H9 (cell line): ENCODE results near the gene PNMT. TPM values are rescaled to one million over a fixed set of nuclear protein-coding genes. Genes with fewer than 3 reads are reported as not detected.
A peak's percentile ranks its signal among the peaks of the same experiment; 100 is the strongest.

Source experiments
- DNase-seq: peaks from one replicate; pipeline ENCODE4 v3.0.0-alpha.2; 2017
- H2AFZ ChIP-seq: one replicate; pipeline ENCODE4 v1.6.1; 2013; ENCODE audit warnings: mild to moderate bottlenecking, low read length, control low read depth, moderate library complexity
- H2AK5ac ChIP-seq: 2 replicates; pipeline ENCODE4 v1.6.1; 2013; ENCODE audit warnings: low read length, control low read depth, mixed read lengths; ENCODE audit not compliant: insufficient read length
- H2BK120ac ChIP-seq: one replicate; pipeline ENCODE4 v1.6.1; 2013; ENCODE audit warnings: low read depth, mild to moderate bottlenecking, low read length, control low read depth, inconsistent platforms; ENCODE audit not compliant: poor library complexity, severe bottlenecking
- H2BK12ac ChIP-seq: 2 replicates; pipeline ENCODE4 v1.6.1; 2013; ENCODE audit warnings: low read length, control low read depth, mixed read lengths, low read depth; ENCODE audit not compliant: insufficient read length
- H2BK15ac ChIP-seq: 2 replicates; pipeline ENCODE4 v1.6.1; 2013; ENCODE audit warnings: low read depth, low read length, control low read depth
- H2BK20ac ChIP-seq: one replicate; pipeline ENCODE4 v1.6.1; 2013; ENCODE audit warnings: low read depth, mild to moderate bottlenecking, low read length, control low read depth, inconsistent platforms; ENCODE audit not compliant: poor library complexity, severe bottlenecking
- H2BK5ac ChIP-seq: 2 replicates; pipeline ENCODE4 v1.6.1; 2013; ENCODE audit warnings: low read length, control low read depth, mixed read lengths; ENCODE audit not compliant: insufficient read length
- H3K14ac ChIP-seq: 2 replicates; pipeline ENCODE4 v1.6.1; 2013; ENCODE audit warnings: low read length, control low read depth; ENCODE audit not compliant: insufficient read depth
- H3K18ac ChIP-seq: 2 replicates; pipeline ENCODE4 v1.6.1; 2013; ENCODE audit warnings: low read depth, mild to moderate bottlenecking, mixed read lengths, low read length, control low read depth; ENCODE audit not compliant: insufficient read length
- H3K23ac ChIP-seq: 2 replicates; pipeline ENCODE4 v1.6.1; 2013; ENCODE audit warnings: low read length, control low read depth, mixed read lengths, low read depth; ENCODE audit not compliant: insufficient read length
- H3K23me2 ChIP-seq: 2 replicates; pipeline ENCODE4 v1.6.1; 2013; ENCODE audit warnings: low read depth, mild to moderate bottlenecking, mixed read lengths, low read length, control low read depth; ENCODE audit not compliant: insufficient read length, poor library complexity, severe bottlenecking
- H3K27ac ChIP-seq: 2 replicates; pipeline ENCODE4 v1.5.1; 2013; ENCODE audit warnings: low read length, control low read depth, mixed read lengths, low read depth; ENCODE audit not compliant: insufficient read length
- H3K27me3 ChIP-seq: 2 replicates; pipeline ENCODE4 v1.6.1; 2013; ENCODE audit warnings: low read length, control low read depth, inconsistent platforms; ENCODE audit not compliant: insufficient read depth
- H3K4ac ChIP-seq: 2 replicates; pipeline ENCODE4 v1.6.1; 2013; ENCODE audit warnings: low read depth, mild to moderate bottlenecking, control low read depth, inconsistent platforms, low read length, moderate library complexity
- H3K4me1 ChIP-seq: 2 replicates; pipeline ENCODE4 v1.6.1; 2013; ENCODE audit warnings: low read length, control low read depth, inconsistent platforms; ENCODE audit not compliant: insufficient read depth
- H3K4me2 ChIP-seq: 2 replicates; pipeline ENCODE4 v1.6.1; 2013; ENCODE audit warnings: low read length, control low read depth, mixed read lengths; ENCODE audit not compliant: insufficient read length, insufficient read depth
- H3K56ac ChIP-seq: 2 replicates; pipeline ENCODE4 v1.6.1; 2013; ENCODE audit warnings: low read depth, mild to moderate bottlenecking, mixed read lengths, low read length, control low read depth; ENCODE audit not compliant: insufficient read length
- H3K79me1 ChIP-seq: 2 replicates; pipeline ENCODE4 v1.6.1; 2013; ENCODE audit warnings: low read depth, mild to moderate bottlenecking, moderate library complexity, low read length, control low read depth, inconsistent platforms; ENCODE audit not compliant: insufficient read depth, poor library complexity, severe bottlenecking
- H3K79me2 ChIP-seq: 2 replicates; pipeline ENCODE4 v1.6.1; 2013; ENCODE audit warnings: low read length, control low read depth, inconsistent platforms; ENCODE audit not compliant: insufficient read depth
- H3K9ac ChIP-seq: 2 replicates; pipeline ENCODE4 v1.6.1; 2013; ENCODE audit warnings: low read length, control low read depth, mixed read lengths; ENCODE audit not compliant: insufficient read length; ENCODE audit errors: extremely low read depth
- H3K9me3 ChIP-seq: one replicate; pipeline ENCODE4 v1.6.1; 2013; ENCODE audit warnings: low read depth, low read length, inconsistent platforms; ENCODE audit not compliant: control insufficient read depth
- H3T11ph ChIP-seq: one replicate; pipeline ENCODE4 v1.6.1; 2013; ENCODE audit warnings: mild to moderate bottlenecking, low read length, control low read depth, inconsistent platforms
- H4K20me1 ChIP-seq: one replicate; pipeline ENCODE4 v1.6.1; 2013; ENCODE audit not compliant: control insufficient read depth, insufficient read length, insufficient read depth
- H4K5ac ChIP-seq: 2 replicates; pipeline ENCODE4 v1.6.1; 2013; ENCODE audit warnings: low read depth, mild to moderate bottlenecking, mixed read lengths, low read length, control low read depth; ENCODE audit not compliant: insufficient read length
- H4K8ac ChIP-seq: replicated peaks from 2 replicates; pipeline ENCODE4 v1.6.1; 2013; ENCODE audit warnings: low read length, control low read depth, mixed read lengths, low read depth; ENCODE audit not compliant: insufficient read length
- H4K91ac ChIP-seq: 2 replicates; pipeline ENCODE4 v1.6.1; 2013; ENCODE audit warnings: low read depth, mild to moderate bottlenecking, moderate library complexity, mixed read lengths, low read length, control low read depth; ENCODE audit not compliant: insufficient read length
- H3K27ac Mint-ChIP-seq, 3 experiments: 2 replicates in 2 of 3; 3 replicates in 1 of 3; pipeline ENCODE4 v1.8.0; 2020 to 2021; ENCODE audit warnings: mixed read lengths in 3 of 3, mild to moderate bottlenecking in 1 of 3, moderate library complexity in 1 of 3
- H3K27me3 Mint-ChIP-seq: 2 replicates; pipeline ENCODE4 v1.8.0; 2021; ENCODE audit warnings: low read depth, mild to moderate bottlenecking, moderate library complexity, mixed read lengths
- H3K36me3 Mint-ChIP-seq, 3 experiments: 2 replicates in 2 of 3; 3 replicates in 1 of 3; pipeline ENCODE4 v1.8.0; 2020 to 2021; ENCODE audit warnings: low read depth in 3 of 3, mixed read lengths in 3 of 3; ENCODE audit not compliant: insufficient read depth in 1 of 3
- H3K4me1 Mint-ChIP-seq, 2 experiments: 2 replicates each; pipeline ENCODE4 v1.8.0; 2020; ENCODE audit warnings: mixed read lengths in 2 of 2
- H3K4me3 Mint-ChIP-seq, 2 experiments: 2 replicates in 1 of 2; 3 replicates in 1 of 2; pipeline ENCODE4 v1.8.0; 2020 to 2021; ENCODE audit warnings: mild to moderate bottlenecking in 2 of 2, mixed read lengths in 2 of 2, moderate library complexity in 1 of 2
- H3K9me3 Mint-ChIP-seq, 2 experiments: 2 replicates in 1 of 2; 3 replicates in 1 of 2; pipeline ENCODE4 v1.8.0; 2020; ENCODE audit warnings: mild to moderate bottlenecking in 2 of 2, mixed read lengths in 2 of 2, moderate library complexity in 1 of 2
- WGBS: extraction: QIAGEN DNeasy Blood & Tissue Kit; methylation state at CpG from one replicate; pipeline ENCODE4 v1.1.7; 2013; ENCODE audit warnings: missing lambda C conversion rate, low lambda C conversion rate, mixed read lengths; ENCODE audit not compliant: insufficient read length; ENCODE audit errors: extremely low coverage; 5-methylcytosine and 5-hydroxymethylcytosine counted together
- total RNA-seq: library from RNA; stranded (reverse); gene quantifications from 2 replicates; pipeline ENCODE4 v1.2.1, GENCODE V29; 2021
- TF ChIP-seq, protein P1 (sequence below): fragments of 200-600 bp; sonication (generic); conservative IDR thresholded peaks from 3 replicates; pipeline ENCODE4 v1.8.0; 2021; ENCODE audit warnings: antibody characterized with exemption, mild to moderate bottlenecking

The PNMT gene
- total RNA-seq, 1 experiment from 2014 or later, result 2.1 TPM

- peak; percentile 88 for DNase-seq
- Histone ChIP-seq H2AFZ (no peak within 1 kb of the TSS), H3K79me1 (no peaks in the 10 kb centered on the region), H2BK12ac (no peak within 1 kb of the TSS), H2BK5ac (no peak within 1 kb of the TSS), H4K91ac (no peak within 1 kb of the TSS), H3K79me2 (peaks cover 38% of the 10 kb centered on the region), H3K56ac (no peak within 1 kb of the TSS), H4K20me1 (no peaks in the 10 kb centered on the region), H3T11ph (no peak within 1 kb of the TSS), H3K14ac (peak within 1 kb of the TSS; percentile 50; the same call in 1 of the 2 replicates), H4K8ac (no peak within 1 kb of the TSS), H3K23me2 (peaks cover 8% of the 10 kb centered on the region), H3K27me3 (no peaks in the 10 kb centered on the region), H2BK120ac (no peak within 1 kb of the TSS), H3K27ac (no peak within 1 kb of the TSS), H4K5ac (no peak within 1 kb of the TSS), H3K4me1 (peaks cover 30% of the 10 kb centered on the region), H3K18ac (no peak within 1 kb of the TSS), H3K9ac (peak within 1 kb of the TSS; percentile 61), H3K4ac (no peak within 1 kb of the TSS), H3K9me3 (no peaks in the 10 kb centered on the region), H2BK15ac (no peak within 1 kb of the TSS), H2BK20ac (no peak within 1 kb of the TSS), H2AK5ac (no peak within 1 kb of the TSS), H3K23ac (no peak within 1 kb of the TSS), H3K4me2 (peak within 1 kb of the TSS; percentile 95)
- Mint-ChIP-seq H3K9me3 (no peaks in the 10 kb centered on the region), H3K27ac (peak within 1 kb of the TSS; percentile 91 to 97 (median 91)), H3K27me3 (no peaks in the 10 kb centered on the region; the same call in 1 of the 2 replicates), H3K36me3 (peaks cover 9 to 31% (median 23%) of the 10 kb centered on the region in 3 experiments), H3K4me3 (peak within 1 kb of the TSS; percentile 92 to 97), H3K4me1 (peaks cover 66 to 77% of the 10 kb centered on the region in 2 experiments)
- no CpG with 5 or more reads among the region's 20 CpGs for WGBS
- TF ChIP-seq, protein P1, sequence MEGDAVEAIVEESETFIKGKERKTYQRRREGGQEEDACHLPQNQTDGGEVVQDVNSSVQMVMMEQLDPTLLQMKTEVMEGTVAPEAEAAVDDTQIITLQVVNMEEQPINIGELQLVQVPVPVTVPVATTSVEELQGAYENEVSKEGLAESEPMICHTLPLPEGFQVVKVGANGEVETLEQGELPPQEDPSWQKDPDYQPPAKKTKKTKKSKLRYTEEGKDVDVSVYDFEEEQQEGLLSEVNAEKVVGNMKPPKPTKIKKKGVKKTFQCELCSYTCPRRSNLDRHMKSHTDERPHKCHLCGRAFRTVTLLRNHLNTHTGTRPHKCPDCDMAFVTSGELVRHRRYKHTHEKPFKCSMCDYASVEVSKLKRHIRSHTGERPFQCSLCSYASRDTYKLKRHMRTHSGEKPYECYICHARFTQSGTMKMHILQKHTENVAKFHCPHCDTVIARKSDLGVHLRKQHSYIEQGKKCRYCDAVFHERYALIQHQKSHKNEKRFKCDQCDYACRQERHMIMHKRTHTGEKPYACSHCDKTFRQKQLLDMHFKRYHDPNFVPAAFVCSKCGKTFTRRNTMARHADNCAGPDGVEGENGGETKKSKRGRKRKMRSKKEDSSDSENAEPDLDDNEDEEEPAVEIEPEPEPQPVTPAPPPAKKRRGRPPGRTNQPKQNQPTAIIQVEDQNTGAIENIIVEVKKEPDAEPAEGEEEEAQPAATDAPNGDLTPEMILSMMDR, result no peak
Observed at GRCh38 chr17:39699818-39700147, 31.5 kb downstream of the PNMT start, which contains the start of gene ERBB2. Gene ERBB2 (plus strand): TSS chr17:39700064. CDS start chr17:39700239, 175 bp downstream.
